HEK293T (cell line): Measurements from ENCODE around the gene MRPS31.
"Not testable (repeated sequence)": the region's sequence is repeated elsewhere in the genome, so short reads cannot be mapped to it uniquely, and the experiment has no call there.

Experiments
- CTCF ChIA-PET: fragments of 350-600 bp; formaldehyde crosslinking; extraction: SDS; loops from one replicate; lab custom pipeline; 2021; ENCODE audit warnings: antibody characterized with exemption, inconsistent platforms; lab: Yijun Ruan, JAX
- POLR2A ChIA-PET: fragments of 350-600 bp; formaldehyde crosslinking; extraction: SDS; loops from one replicate; lab custom pipeline; 2020; ENCODE audit warnings: antibody characterized with exemption, inconsistent platforms; lab: Yijun Ruan, JAX
- DNase-seq: peaks from one replicate; pipeline ENCODE4 v3.0.0; 2012; ENCODE audit warnings: mixed read lengths; ENCODE audit errors: extremely low spot score
- ARNT ChIP-seq: fragments of 450-650 bp; IDR thresholded peaks from 2 replicates; pipeline ENCODE4 v1.6.1; 2017; ENCODE audit warnings: mild to moderate bottlenecking
- BHLHE40 ChIP-seq: fragments of 450-650 bp; IDR thresholded peaks from 2 replicates; pipeline ENCODE4 v1.6.1; 2016; ENCODE audit warnings: mild to moderate bottlenecking, moderate library complexity, borderline replicate concordance
- CTBP1 ChIP-seq: fragments of 450-650 bp; IDR thresholded peaks from 2 replicates; pipeline ENCODE4 v1.6.1; 2016; ENCODE audit warnings: borderline replicate concordance
- ELF4 ChIP-seq: fragments of 450-650 bp; IDR thresholded peaks from 2 replicates; pipeline ENCODE4 v1.6.1; 2017; ENCODE audit warnings: antibody characterized with exemption
- FOXA1 ChIP-seq: fragments of 450-650 bp; IDR thresholded peaks from 2 replicates; pipeline ENCODE4 v1.6.1; 2016; ENCODE audit warnings: mild to moderate bottlenecking
- FOXK2 ChIP-seq: fragments of 450-650 bp; IDR thresholded peaks from 2 replicates; pipeline ENCODE4 v1.6.1; 2016; ENCODE audit warnings: mild to moderate bottlenecking
- FOXM1 ChIP-seq: fragments of 450-650 bp; IDR thresholded peaks from 2 replicates; pipeline ENCODE4 v1.6.1; 2017; ENCODE audit warnings: mild to moderate bottlenecking, borderline replicate concordance
- HDGF ChIP-seq: fragments of 450-650 bp; IDR thresholded peaks from 2 replicates; pipeline ENCODE4 v1.6.1; 2017; ENCODE audit warnings: antibody characterized with exemption, borderline replicate concordance
- L3MBTL2 ChIP-seq: fragments of 450-650 bp; conservative IDR thresholded peaks from 2 replicates; pipeline ENCODE4 v1.6.1; 2016; ENCODE audit warnings: mild to moderate bottlenecking
- LEF1 ChIP-seq: fragments of 450-650 bp; IDR thresholded peaks from 2 replicates; pipeline ENCODE4 v1.6.1; 2017; ENCODE audit warnings: mild to moderate bottlenecking, borderline replicate concordance
- NFRKB ChIP-seq: fragments of 450-650 bp; IDR thresholded peaks from 2 replicates; pipeline ENCODE4 v1.6.1; 2016; ENCODE audit warnings: mild to moderate bottlenecking, moderate library complexity
- SP1 ChIP-seq: fragments of 450-650 bp; IDR thresholded peaks from 2 replicates; pipeline ENCODE4 v1.6.1; 2017
- SUZ12 ChIP-seq: fragments of 450-650 bp; IDR thresholded peaks from 2 replicates; pipeline ENCODE4 v1.6.1; 2016; ENCODE audit warnings: mild to moderate bottlenecking
- TARDBP ChIP-seq: fragments of 450-650 bp; IDR thresholded peaks from 2 replicates; pipeline ENCODE4 v1.6.1; 2016
- ZNF384 ChIP-seq: fragments of 450-650 bp; IDR thresholded peaks from 2 replicates; pipeline ENCODE4 v1.6.1; 2016
- TF ChIP-seq, protein P1 (sequence below): fragments of 450-650 bp; IDR thresholded peaks from 2 replicates; pipeline ENCODE4 v1.6.1; 2016

Gene MRPS31

DNA sequence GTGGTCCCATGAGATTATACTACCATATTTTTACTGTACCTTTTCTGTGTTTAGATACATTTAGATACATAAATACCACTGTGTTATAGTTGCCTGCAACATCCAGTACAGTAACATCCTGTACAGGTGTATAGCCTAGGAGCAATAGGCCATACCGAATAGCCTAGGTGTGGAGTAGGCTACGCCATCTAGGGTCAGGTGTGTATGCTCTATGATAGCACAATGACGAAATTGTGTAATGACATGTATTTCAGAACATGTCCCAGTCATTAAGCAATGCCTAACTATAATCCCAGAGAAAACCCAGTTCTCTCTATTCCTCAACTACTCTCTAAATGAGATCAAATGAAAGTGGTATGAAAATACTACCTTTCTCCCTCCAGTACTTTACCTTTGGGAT lies 22.3 kb upstream of the MRPS31 start:
- TF ChIP-seq BHLHE40 (no peak), SP1 (no peak), ARNT (no peak), NFRKB (no peak), FOXM1 (no peak), ZNF384 (no peak), LEF1 (no peak), ELF4 (no peak), TARDBP (no peak), FOXK2 (no peak)
- TF ChIP-seq, protein P1, sequence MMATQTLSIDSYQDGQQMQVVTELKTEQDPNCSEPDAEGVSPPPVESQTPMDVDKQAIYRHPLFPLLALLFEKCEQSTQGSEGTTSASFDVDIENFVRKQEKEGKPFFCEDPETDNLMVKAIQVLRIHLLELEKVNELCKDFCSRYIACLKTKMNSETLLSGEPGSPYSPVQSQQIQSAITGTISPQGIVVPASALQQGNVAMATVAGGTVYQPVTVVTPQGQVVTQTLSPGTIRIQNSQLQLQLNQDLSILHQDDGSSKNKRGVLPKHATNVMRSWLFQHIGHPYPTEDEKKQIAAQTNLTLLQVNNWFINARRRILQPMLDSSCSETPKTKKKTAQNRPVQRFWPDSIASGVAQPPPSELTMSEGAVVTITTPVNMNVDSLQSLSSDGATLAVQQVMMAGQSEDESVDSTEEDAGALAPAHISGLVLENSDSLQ, result no peak
- ChIA-PET POLR2A (no interaction called here), CTCF (no interaction called here)
- DNase-seq, result no peak

DNA sequence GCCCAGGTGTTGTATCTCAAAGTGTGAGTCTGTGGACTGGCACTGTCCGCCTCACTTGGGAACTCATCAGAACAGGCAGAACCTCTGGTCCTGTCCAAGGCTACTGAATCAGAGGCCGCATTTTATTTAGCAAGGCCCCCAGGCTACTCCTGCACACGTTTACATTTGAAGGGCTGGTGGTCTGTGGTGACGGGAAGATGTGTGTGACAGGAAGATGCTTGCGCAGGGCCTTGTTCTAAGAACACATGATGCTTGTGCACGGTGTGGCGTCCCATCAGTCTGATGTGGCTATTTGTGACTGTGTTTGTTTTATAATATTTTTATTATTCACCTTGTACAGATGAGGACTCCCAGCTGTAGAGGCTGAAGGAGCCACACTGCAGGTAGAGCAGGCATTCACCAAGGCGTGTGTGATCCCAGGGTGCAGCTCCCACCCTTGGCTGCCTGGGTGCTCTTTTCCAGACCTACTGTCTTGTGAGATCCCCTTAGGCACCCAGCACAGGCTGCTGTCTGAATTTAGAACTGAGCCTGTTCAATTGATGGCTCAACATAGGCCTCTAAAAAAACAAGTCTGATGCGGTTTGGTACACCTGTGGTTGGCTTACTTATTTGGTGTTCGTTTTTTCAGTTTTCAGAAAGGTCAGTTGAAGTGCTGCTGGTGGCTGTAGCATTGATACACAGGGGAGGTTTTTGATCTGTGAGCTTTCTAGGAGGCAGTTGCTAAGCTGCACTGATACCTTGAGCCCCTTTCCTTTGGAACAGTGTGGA lies 21.5 kb upstream of the MRPS31 start:
- no peak for TF ChIP-seq ARNT
- ChIA-PET CTCF (no interaction called here), POLR2A (no interaction called here)
- no peak for DNase-seq

DNA sequence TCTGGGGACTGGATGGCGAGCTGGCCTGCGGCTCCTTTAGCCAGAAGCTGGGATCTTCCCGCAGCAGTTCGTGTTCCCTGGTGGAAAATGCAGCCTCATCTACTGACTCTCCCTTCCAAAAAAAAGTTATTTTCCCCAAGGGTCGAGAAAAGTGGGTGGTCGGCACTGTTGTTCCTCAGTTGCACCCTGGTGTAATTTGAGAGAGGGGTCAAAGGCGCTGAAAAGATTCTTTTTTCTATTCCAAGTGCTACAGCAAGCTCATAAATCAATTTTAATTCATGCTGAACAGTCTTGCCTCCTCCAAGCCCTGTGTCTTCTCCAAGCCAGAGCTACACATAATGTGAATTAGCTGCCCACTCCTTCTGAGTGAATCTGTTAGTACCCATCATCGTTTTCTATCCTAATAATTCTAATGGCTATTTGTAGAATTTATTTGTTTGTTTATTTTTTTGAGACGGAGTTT lies 19.2 kb upstream of the MRPS31 start:
- CTCF ChIA-PET, result interaction anchor here (0.7 to 1.3 kb wide), 2 partner anchors 234 to 847 kb away, joined by 3 read pairs; no protein-coding TSS in a partner anchor

DNA sequence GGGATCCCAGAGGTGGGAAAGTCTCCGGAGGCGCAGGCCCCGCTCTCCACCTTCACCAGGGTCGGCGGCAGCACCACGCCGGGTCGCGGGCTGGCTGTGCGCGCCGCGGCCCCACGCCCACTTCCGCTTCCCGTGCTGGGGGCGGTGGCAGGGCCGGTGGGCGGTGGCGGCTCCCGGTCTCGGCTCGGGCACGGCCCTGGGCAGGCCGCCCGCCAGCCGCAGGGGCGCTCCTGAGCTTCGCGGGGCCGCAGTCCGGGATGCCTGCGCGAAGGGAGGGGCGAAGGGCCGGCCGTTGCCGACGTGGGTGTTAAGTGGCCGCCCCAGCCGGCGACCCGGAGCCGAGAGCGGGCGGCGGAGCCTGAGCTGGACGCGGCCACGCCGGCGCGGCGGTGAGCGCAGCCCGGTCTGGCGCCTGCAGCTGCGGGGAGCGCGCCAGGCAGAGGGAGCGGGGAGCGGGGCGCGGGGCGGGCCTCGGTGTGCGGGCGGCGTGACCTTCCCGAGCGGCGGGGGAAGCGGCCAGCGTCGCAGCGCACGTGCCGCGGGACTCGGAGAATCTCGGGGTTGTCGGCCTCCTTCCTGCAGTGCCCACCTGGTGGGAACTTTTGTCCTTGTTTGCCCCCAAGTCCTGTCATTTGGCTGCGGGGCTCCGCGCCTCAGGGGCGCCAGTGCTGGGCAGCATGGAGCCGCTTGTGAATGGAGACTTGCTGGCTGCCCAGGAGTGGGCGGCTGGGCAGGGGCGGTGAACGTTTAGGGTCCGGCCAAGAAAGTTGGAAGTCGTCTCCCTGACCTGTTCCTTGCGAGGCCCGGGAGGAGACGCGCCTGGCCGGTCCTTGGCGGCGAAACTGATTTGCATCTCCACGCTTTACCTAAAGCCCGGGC lies 18.5 kb upstream of the MRPS31 start, which contains the start of gene SLC25A15:
TSS of gene SLC25A15 (plus strand) at position 337 of the 879 bp plus-strand sequence. CDS start 3,616 bp downstream, outside the sequence.
- POLR2A ChIA-PET, result interaction anchor here (1.0 to 2.7 kb wide), 5 partner anchors 10 to 271 kb away, joined by 3 to 9 read pairs (median 5); partner anchors contain the start of gene WBP4
- CTCF ChIA-PET, result interaction anchor here (0.7 to 1.3 kb wide), 2 partner anchors 234 to 847 kb away, joined by 3 read pairs; no protein-coding TSS in a partner anchor
- DNase-seq, result peak; percentile 75
- no peak for TF ChIP-seq FOXM1
- TF ChIP-seq CTBP1, result no peak
- TF ChIP-seq ZNF384, result no peak
- no peak for TF ChIP-seq FOXA1
- TF ChIP-seq SP1, result no peak
- TF ChIP-seq LEF1, result no peak
- TF ChIP-seq ARNT, result 0 out of 2 replicates have a peak, but pooled peaks have one; percentile 12
- no peak for TF ChIP-seq FOXK2
- TF ChIP-seq TARDBP, result no peak
- TF ChIP-seq SUZ12, result no peak
- TF ChIP-seq BHLHE40, result no peak
- TF ChIP-seq HDGF, result no peak
- peak; percentile 62 for TF ChIP-seq L3MBTL2
- TF ChIP-seq, protein P1, result no peak
- TF ChIP-seq NFRKB, result no peak

More for the DNA sequence above, 19.2 kb upstream of the MRPS31 start:
- POLR2A ChIA-PET, result interaction anchor here (1.7 to 2.7 kb wide), 2 partner anchors 131 to 271 kb away, joined by 8 to 9 read pairs; partner anchors contain the start of gene WBP4
- no peak for DNase-seq
- TF ChIP-seq FOXM1 (no peak), ZNF384 (no peak)
- TF ChIP-seq, protein P1, result peak; percentile 80

GRCh38 chr13:40788540-40789274 lies 17.7 kb upstream of the MRPS31 start:
- TF ChIP-seq ZNF384, result peak; percentile 62; the same call in 1 of the 2 replicates
- DNase-seq, CTCF ChIA-PET: not testable (repeated sequence)
- POLR2A ChIA-PET, result interaction anchor here (0.6 to 2.7 kb wide), 7 partner anchors 9 to 1797 kb away, joined by 3 to 9 read pairs (median 4); partner anchors contain the start of gene WBP4

GRCh38 chr13:40787062-40787461 lies 16.1 kb upstream of the MRPS31 start:
- CTCF ChIA-PET, result interaction anchor here (1.2 to 1.3 kb wide), 2 partner anchors 10 to 267 kb away, joined by 4 to 9 read pairs; no protein-coding TSS in a partner anchor

More at GRCh38 chr13:40787062-40787461, 16.1 kb upstream of the MRPS31 start:
- no peak for TF ChIP-seq FOXK2
- no peak for TF ChIP-seq HDGF
- no peak for TF ChIP-seq SP1
- no peak for TF ChIP-seq FOXM1
- no peak for TF ChIP-seq LEF1
- no peak for TF ChIP-seq L3MBTL2
- no peak for TF ChIP-seq CTBP1
- TF ChIP-seq ZNF384, result no peak
- TF ChIP-seq FOXA1, result no peak
- no peak for TF ChIP-seq TARDBP
- POLR2A ChIA-PET, result no interaction called here
- DNase-seq, result no peak
